ENCODE results near the gene CA10.

- TF ChIP-seq CTCF (conservative IDR thresholded peaks at IDR 0.05; ENCODE audit: low read length) (no peak), EZH2phosphoT487 (IDR thresholded peaks at IDR 0.05; ENCODE audit: borderline replicate concordance) (no peak)
Observed at GRCh38 chr17:51901242-51901641, 257.3 kb downstream of the CA10 start.
